Measurements from ENCODE around the gene TXNRD2. TPM values are rescaled to one million over a fixed set of nuclear protein-coding genes. Genes with fewer than 3 reads are reported as not detected.
A peak's percentile ranks its signal among the peaks of the same experiment; 100 is the strongest.

The TXNRD2 gene
- total RNA-seq, 1 donor from 2014 or later, result 25.7 TPM

DNA sequence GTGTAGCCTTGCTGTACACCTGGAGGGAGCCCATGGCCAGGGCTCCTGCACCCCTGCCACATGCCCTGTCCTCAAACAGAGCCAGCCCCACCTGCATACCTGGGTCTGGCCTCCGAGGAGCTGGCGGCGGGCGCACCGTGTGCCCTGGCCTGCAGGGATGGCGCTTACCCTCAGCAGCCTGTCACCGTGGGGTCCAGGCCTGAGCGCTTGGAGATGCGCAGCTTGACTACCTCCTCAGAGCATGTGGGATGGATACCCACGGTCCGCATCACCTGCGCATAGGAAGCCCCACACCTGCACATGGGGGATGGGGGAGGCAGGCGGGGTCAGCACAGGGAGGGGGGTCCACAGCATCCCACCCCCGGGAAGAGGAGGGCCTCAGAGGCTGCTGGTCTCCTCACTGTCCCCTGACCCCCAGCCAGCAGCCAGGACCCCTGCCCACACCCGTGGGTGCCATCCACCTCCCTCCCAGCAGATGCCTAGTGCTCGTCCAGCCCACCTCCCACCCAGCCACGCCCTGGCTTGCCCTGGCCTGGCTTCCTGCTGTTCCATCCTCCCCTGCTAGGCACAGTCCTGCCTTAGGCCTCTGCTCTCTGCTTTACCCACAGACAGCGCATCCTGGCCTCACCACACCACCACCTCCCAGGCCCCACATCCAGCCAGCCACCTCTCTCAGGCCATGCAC, 64.5 kb downstream of the TXNRD2 start:
- peaks cover 63% of the 10 kb centered on the region for H3K4me1 ChIP-seq (ENCODE audit: insufficient read depth, low read length)
- no peaks in the 10 kb centered on the region for H3K36me3 ChIP-seq (ENCODE audit: insufficient read depth, low read length)
- peaks cover 9% of the 10 kb centered on the region for H3K79me2 ChIP-seq (ENCODE audit: insufficient read depth, low read length)
- no peaks in the 10 kb centered on the region for H4K20me1 ChIP-seq (ENCODE audit: insufficient read depth, low read length)
- DNase-seq (ENCODE audit: low read depth) (no peak), FAIRE-seq (no peak)
- no peaks in the 10 kb centered on the region for H3K27me3 ChIP-seq (ENCODE audit: insufficient read depth, low read length)
- no peak overlapping the region for H3K4me2 ChIP-seq (ENCODE audit: low read length)
- H3K9me3 ChIP-seq (ENCODE audit: insufficient read depth, low read depth, low read length), result no peaks in the 10 kb centered on the region
- no peaks in the 10 kb centered on the region for H3K9me3 Mint-ChIP-seq (ENCODE audit: unreplicated experiment)
- H3K27me3 Mint-ChIP-seq (ENCODE audit: low read depth, unreplicated experiment), result no peaks in the 10 kb centered on the region
- TF ChIP-seq EZH2 (IDR thresholded peaks at IDR 0.05; ENCODE audit: insufficient read depth, low read length), result no peak
- TF ChIP-seq, protein P1, sequence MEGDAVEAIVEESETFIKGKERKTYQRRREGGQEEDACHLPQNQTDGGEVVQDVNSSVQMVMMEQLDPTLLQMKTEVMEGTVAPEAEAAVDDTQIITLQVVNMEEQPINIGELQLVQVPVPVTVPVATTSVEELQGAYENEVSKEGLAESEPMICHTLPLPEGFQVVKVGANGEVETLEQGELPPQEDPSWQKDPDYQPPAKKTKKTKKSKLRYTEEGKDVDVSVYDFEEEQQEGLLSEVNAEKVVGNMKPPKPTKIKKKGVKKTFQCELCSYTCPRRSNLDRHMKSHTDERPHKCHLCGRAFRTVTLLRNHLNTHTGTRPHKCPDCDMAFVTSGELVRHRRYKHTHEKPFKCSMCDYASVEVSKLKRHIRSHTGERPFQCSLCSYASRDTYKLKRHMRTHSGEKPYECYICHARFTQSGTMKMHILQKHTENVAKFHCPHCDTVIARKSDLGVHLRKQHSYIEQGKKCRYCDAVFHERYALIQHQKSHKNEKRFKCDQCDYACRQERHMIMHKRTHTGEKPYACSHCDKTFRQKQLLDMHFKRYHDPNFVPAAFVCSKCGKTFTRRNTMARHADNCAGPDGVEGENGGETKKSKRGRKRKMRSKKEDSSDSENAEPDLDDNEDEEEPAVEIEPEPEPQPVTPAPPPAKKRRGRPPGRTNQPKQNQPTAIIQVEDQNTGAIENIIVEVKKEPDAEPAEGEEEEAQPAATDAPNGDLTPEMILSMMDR (IDR thresholded peaks at IDR 0.05; ENCODE audit: insufficient read depth, low read depth, low read length), result no peak
- peak overlapping the region; percentile 85 for H3K27ac Mint-ChIP-seq (ENCODE audit: unreplicated experiment)
- H3K36me3 Mint-ChIP-seq (ENCODE audit: low read depth, unreplicated experiment), result no peaks in the 10 kb centered on the region
- H3K4me3 ChIP-seq (ENCODE audit: insufficient read depth, low read depth, low read length), result no peak overlapping the region
- peaks cover 30% of the 10 kb centered on the region for H3K4me1 Mint-ChIP-seq (ENCODE audit: low read depth, unreplicated experiment)
- no peak overlapping the region for H2AFZ ChIP-seq (ENCODE audit: low read depth, low read length)
- no peak overlapping the region for H3K4me3 Mint-ChIP-seq (ENCODE audit: unreplicated experiment)
- no peak overlapping the region for H3K9ac ChIP-seq (ENCODE audit: low read length)
- H3K27ac ChIP-seq (ENCODE audit: low read depth, low read length), result no peak overlapping the region

- Histone ChIP-seq H3K9ac (ENCODE audit: low read length) (no peak overlapping the region), H3K27ac (ENCODE audit: low read depth, low read length) (no peak overlapping the region), H3K4me1 (ENCODE audit: insufficient read depth, low read length) (peaks cover 56% of the 10 kb centered on the region), H3K79me2 (ENCODE audit: insufficient read depth, low read length) (peaks cover 9% of the 10 kb centered on the region), H3K36me3 (ENCODE audit: insufficient read depth, low read length) (no peaks in the 10 kb centered on the region), H3K27me3 (ENCODE audit: insufficient read depth, low read length) (no peaks in the 10 kb centered on the region), H2AFZ (ENCODE audit: low read depth, low read length) (no peak overlapping the region), H3K9me3 (ENCODE audit: insufficient read depth, low read depth, low read length) (no peaks in the 10 kb centered on the region), H4K20me1 (ENCODE audit: insufficient read depth, low read length) (no peaks in the 10 kb centered on the region), H3K4me3 (ENCODE audit: insufficient read depth, low read depth, low read length) (no peak overlapping the region), H3K4me2 (ENCODE audit: low read length) (peak overlapping the region; percentile 22)
- Mint-ChIP-seq H3K27ac (ENCODE audit: unreplicated experiment) (no peak overlapping the region), H3K9me3 (ENCODE audit: unreplicated experiment) (no peaks in the 10 kb centered on the region), H3K27me3 (ENCODE audit: low read depth, unreplicated experiment) (no peaks in the 10 kb centered on the region), H3K4me3 (ENCODE audit: unreplicated experiment) (no peak overlapping the region), H3K4me1 (ENCODE audit: low read depth, unreplicated experiment) (peaks cover 23% of the 10 kb centered on the region), H3K36me3 (ENCODE audit: low read depth, unreplicated experiment) (no peaks in the 10 kb centered on the region)
- DNase-seq (ENCODE audit: low read depth), result no peak
- TF ChIP-seq EZH2 (IDR thresholded peaks at IDR 0.05; ENCODE audit: insufficient read depth, low read length), result no peak
- TF ChIP-seq, protein P1 (IDR thresholded peaks at IDR 0.05; ENCODE audit: insufficient read depth, low read depth, low read length), result no peak
- FAIRE-seq, result no peak
Observed at GRCh38 chr22:19876314-19876940, 65.2 kb downstream of the TXNRD2 start.
